GM12878 (cell line): ENCODE results near the gene TMEM255B. TPM values are rescaled to one million over a fixed set of nuclear protein-coding genes. Genes with fewer than 3 reads are reported as not detected.

ENCODE experiments used
- ATAC-seq: fragments of 200-7000 bp; cut with Tn5 transposase; 3 replicates; pipeline ENCODE4 v1.9.1; 2020; ENCODE audit warnings: mild to moderate bottlenecking, moderate library complexity
- BruUV-seq: library from RNA; stranded (reverse); fragments of 400-500 nt; replicated peaks from 2 replicates; lab custom pipeline; 2021; lab: Mats Ljungman, UMichigan
- CTCF ChIA-PET: fragments of 300-600 bp; sonication (Branson Sonifier 250); formaldehyde crosslinking; extraction: SDS; loops from one replicate; lab custom pipeline; 2021; ENCODE audit warnings: inconsistent platforms; lab: Yijun Ruan, JAX
- POLR2A ChIA-PET: fragments of 350-600 bp; formaldehyde crosslinking; extraction: SDS; loops from one replicate; lab custom pipeline; 2021; ENCODE audit warnings: inconsistent platforms; lab: Charles Lee
- RAD21 ChIA-PET: fragments of 300-600 bp; sonication (Branson Sonifier 250); formaldehyde crosslinking; loops from one replicate; lab custom pipeline; 2023; ENCODE audit warnings: antibody characterized with exemption; ENCODE audit not compliant: unreplicated experiment; lab: Charles Lee
- SMC1A ChIA-PET: fragments of 300-600 bp; sonication (Branson Sonifier 250); formaldehyde crosslinking; loops from one replicate; lab custom pipeline; 2023; ENCODE audit not compliant: unreplicated experiment, uncharacterized antibody; lab: Charles Lee
- DNase-seq: peaks from one replicate; pipeline ENCODE4 v3.0.0-alpha.2; 2011; ENCODE audit warnings: low read depth, low spot score
- FAIRE-seq: peaks from 3 replicates; lab custom pipeline; 2011; peaks lifted over from hg19 to GRCh38; lab: Jason Lieb, UNC
- H2AFZ ChIP-seq: 2 replicates; pipeline ENCODE4 v1.6.0; 2011; ENCODE audit warnings: low read depth, low read length, control low read depth; ENCODE audit not compliant: control insufficient read depth
- H3K27ac ChIP-seq: 2 replicates; pipeline ENCODE4 v1.5.1; 2011; ENCODE audit warnings: control low read depth; ENCODE audit not compliant: control insufficient read depth, insufficient read depth
- H3K27me3 ChIP-seq, 2 experiments: replicated peaks in 1 of 2; 2 replicates each; pipeline versions ENCODE4 v1.6.0 to v1.6.1; 2011; ENCODE audit warnings: low read length in 1 of 2; ENCODE audit not compliant: control insufficient read depth in 2 of 2, insufficient read depth in 2 of 2
- H3K36me3 ChIP-seq, 2 experiments: 2 replicates each; pipeline ENCODE4 v1.5.1; 2011; ENCODE audit warnings: low read length in 1 of 2; ENCODE audit not compliant: control insufficient read depth in 2 of 2, insufficient read depth in 2 of 2
- H3K4me1 ChIP-seq: 2 replicates; pipeline ENCODE4 v1.6.1; 2011; ENCODE audit warnings: mild to moderate bottlenecking, low read length, moderate library complexity, mixed read lengths; ENCODE audit not compliant: control insufficient read depth, insufficient read depth
- H3K4me2 ChIP-seq: 2 replicates; pipeline ENCODE4 v1.6.0; 2011; ENCODE audit warnings: control low read depth; ENCODE audit not compliant: control insufficient read depth, insufficient read depth
- H3K4me3 ChIP-seq: fragments of 200-600 bp; sonication (generic); 2 replicates; pipeline ENCODE4 v1.5.1; 2016
- H3K79me2 ChIP-seq: 2 replicates; pipeline ENCODE4 v1.6.0; 2011; ENCODE audit warnings: low read length; ENCODE audit not compliant: control insufficient read depth, insufficient read depth
- H3K9ac ChIP-seq: 2 replicates; pipeline ENCODE4 v1.8.0; 2011; ENCODE audit warnings: low read length, control low read depth, mixed read lengths; ENCODE audit not compliant: control insufficient read depth, insufficient read depth
- H3K9me3 ChIP-seq: replicated peaks from 3 replicates; pipeline ENCODE4 v1.5.1; 2011; ENCODE audit warnings: mild to moderate bottlenecking, low read length; ENCODE audit not compliant: control insufficient read depth, insufficient read depth
- H4K20me1 ChIP-seq: 2 replicates; pipeline ENCODE4 v1.6.0; 2011; ENCODE audit not compliant: control insufficient read depth, insufficient read depth
- E4F1 ChIP-seq: fragments of 450-650 bp; IDR thresholded peaks from 2 replicates; pipeline ENCODE4 v1.6.1; 2018; ENCODE audit warnings: borderline replicate concordance, mild to moderate bottlenecking; ENCODE audit not compliant: partially characterized antibody
- IRF5 ChIP-seq: fragments of 450-650 bp; IDR thresholded peaks from 2 replicates; pipeline ENCODE4 v1.6.1; 2017; ENCODE audit warnings: borderline replicate concordance
- NFYB ChIP-seq: IDR thresholded peaks from 2 replicates; pipeline ENCODE4 v1.6.1; 2011; ENCODE audit warnings: low read depth, mild to moderate bottlenecking, low read length, improper control_type of control experiment, moderate library complexity; ENCODE audit not compliant: insufficient read depth
- RFX5 ChIP-seq: IDR thresholded peaks from 2 replicates; pipeline ENCODE4 v1.6.1; 2011; ENCODE audit warnings: low read depth, low read length, improper control_type of control experiment
- SKIL ChIP-seq: fragments of 450-650 bp; IDR thresholded peaks from 2 replicates; pipeline ENCODE4 v1.6.1; 2017; ENCODE audit warnings: mild to moderate bottlenecking, low read depth, inconsistent platforms; ENCODE audit not compliant: poor library complexity, severe bottlenecking
- SPI1 ChIP-seq: IDR thresholded peaks from 2 replicates; pipeline ENCODE4 v1.6.1; 2011; ENCODE audit warnings: low read depth, mild to moderate bottlenecking, low read length, moderate library complexity, borderline replicate concordance; ENCODE audit not compliant: insufficient read depth
- STAT1 ChIP-seq: fragments of 450-650 bp; conservative IDR thresholded peaks from 2 replicates; pipeline ENCODE4 v1.6.1; 2014; ENCODE audit warnings: antibody characterized with exemption, mild to moderate bottlenecking
- SUPT20H ChIP-seq: IDR thresholded peaks from 2 replicates; pipeline ENCODE4 v1.6.1; 2011; ENCODE audit warnings: low read depth, mild to moderate bottlenecking, low read length, moderate library complexity, borderline replicate concordance; ENCODE audit not compliant: control insufficient read depth
- ZNF207 ChIP-seq: fragments of 450-650 bp; IDR thresholded peaks from 2 replicates; pipeline ENCODE4 v1.6.1; 2014; ENCODE audit warnings: antibody characterized with exemption, mild to moderate bottlenecking, borderline replicate concordance
- ZSCAN29 ChIP-seq: fragments of 450-650 bp; IDR thresholded peaks from 2 replicates; pipeline ENCODE4 v1.6.1; 2017; ENCODE audit warnings: mild to moderate bottlenecking, moderate library complexity
- WGBS: methylation state at CpG from one replicate; pipeline ENCODE4 v1.1.6; 2016; ENCODE audit warnings: low lambda C conversion rate; ENCODE audit not compliant: insufficient replicate concordance, insufficient coverage; ENCODE audit errors: missing lambda C conversion rate; 5-methylcytosine and 5-hydroxymethylcytosine counted together
- in situ Hi-C: fragments of 300-500 bp; cut with MboI; formaldehyde crosslinking; loops from 9 replicates; pipeline ENCODE4 v1.14.3; 2018; ENCODE audit warnings: mixed read lengths
- intact Hi-C: fragments of 100-400 bp; cut with micrococcal nuclease; formaldehyde crosslinking; loops from one replicate; pipeline ENCODE4 v1.14.2; 2022; ENCODE audit not compliant: unreplicated experiment
- polyA plus RNA-seq, 11 experiments: library from polyadenylated mRNA; depleted of rRNA in 4 of 11; unstranded in 6 of 11; stranded (reverse) in 5 of 11; fragments of >200 nt; fragmentation: Nextera tagmentation in 4 of 11; fragmentation: Illumina TruSeq in 1 of 11; extraction: Ambion mirVana in 4 of 11; extraction: Trizol in 1 of 11; gene quantifications; 1 replicate in 1 of 11; 2 replicates in 10 of 11; pipeline versions ENCODE4 v1.2.1 to v1.2.3, GENCODE V29; 2011 to 2016; ENCODE audit warnings: inconsistent platforms in 2 of 11, missing spikeins in 2 of 11, low read depth in 1 of 11
- total RNA-seq, 4 experiments: library from RNA; depleted of rRNA in 3 of 4; stranded (reverse); fragments of >200 nt in 3 of 4; fragmentation: Illumina TruSeq in 1 of 4; extraction: Trizol in 1 of 4; gene quantifications; 2 replicates each; pipeline versions ENCODE4 v1.2.1 to v1.2.3, GENCODE V29; 2013 to 2021
- TF ChIP-seq, protein P1 (sequence below): IDR thresholded peaks from 2 replicates; pipeline ENCODE4 v1.6.1; 2012; ENCODE audit warnings: mild to moderate bottlenecking, low read depth, low read length

TMEM255B gene
- total and polyA plus RNA-seq, 10 of the 15 experiments (the other 5 are each of a cell fraction or from before 2014, with no cell fraction given), result 0.04 to 0.62 (median 0.13) TPM; not detected in 3

DNA sequence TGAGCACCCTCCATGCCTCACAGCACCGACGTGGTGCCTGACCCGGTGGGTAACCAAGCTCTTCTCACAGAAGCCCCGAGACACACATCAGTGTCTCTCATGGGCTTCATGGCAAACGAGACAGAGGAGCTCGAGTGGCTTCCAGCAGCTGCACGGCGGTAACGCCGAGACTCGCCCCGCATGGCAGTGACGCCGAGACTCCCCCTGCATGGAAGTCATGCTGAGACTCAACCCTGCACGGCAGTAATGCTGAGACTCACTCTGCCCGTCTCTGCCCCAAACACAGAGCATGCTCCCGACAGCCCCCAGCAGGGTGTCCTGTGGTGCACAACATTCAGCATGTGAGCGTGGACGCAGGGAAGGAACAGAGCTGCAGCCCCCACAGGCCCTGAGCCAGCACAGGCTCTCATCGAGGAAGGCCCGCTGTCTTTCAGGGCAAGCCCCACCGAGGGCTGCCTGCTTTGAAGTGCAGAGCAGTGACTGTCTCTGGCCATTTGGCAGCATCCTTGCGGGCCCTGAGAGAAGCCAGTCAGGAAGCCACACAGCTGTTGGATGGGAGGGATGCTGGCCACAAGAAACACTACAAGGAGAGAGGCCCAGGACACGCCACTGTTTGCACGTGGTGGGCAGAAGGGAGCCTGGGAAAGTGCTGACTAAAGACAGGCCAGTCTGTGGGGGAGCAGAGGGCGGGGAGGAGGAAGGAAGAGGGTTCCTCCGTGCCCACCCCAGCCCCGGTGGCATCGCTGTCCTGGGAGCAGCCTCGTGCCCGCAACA is 95.4 kb downstream of the TMEM255B start:
- in situ Hi-C loops, result no loop called here
- H3K9ac ChIP-seq, result no peak overlapping the region
- H3K9me3 ChIP-seq, result no peaks in the 10 kb centered on the region
- BruUV-seq, result no TSS peak
- no peaks in the 10 kb centered on the region for H3K4me1 ChIP-seq
- ChIA-PET SMC1A (no interaction called here), POLR2A (no interaction called here), CTCF (no interaction called here), RAD21 (no interaction called here)
- H2AFZ ChIP-seq, result no peak overlapping the region
- FAIRE-seq (no peak), ATAC-seq (no peak), DNase-seq (no peak)
- 37% methylated on average over 31 of the region's 31 CpGs for whole genome bisulfite sequencing
- no peak overlapping the region for H3K4me3 ChIP-seq
- no peak overlapping the region for H3K4me2 ChIP-seq
- no peak overlapping the region for H3K27ac ChIP-seq
- peaks cover 2 to 3% of the 10 kb centered on the region in 2 experiments; a peak in 3 of 4 replicates for H3K27me3 ChIP-seq
- no peaks in the 10 kb centered on the region for H3K36me3 ChIP-seq
- H4K20me1 ChIP-seq, result no peaks in the 10 kb centered on the region
- intact Hi-C loops, result no loop called here
- no peaks in the 10 kb centered on the region for H3K79me2 ChIP-seq
- TF ChIP-seq SKIL (no peak), STAT1 (no peak), ZNF207 (no peak), E4F1 (no peak), ZSCAN29 (no peak), SUPT20H (no peak), RFX5 (no peak), SPI1 (no peak), IRF5 (no peak), NFYB (no peak)
- TF ChIP-seq, protein P1, sequence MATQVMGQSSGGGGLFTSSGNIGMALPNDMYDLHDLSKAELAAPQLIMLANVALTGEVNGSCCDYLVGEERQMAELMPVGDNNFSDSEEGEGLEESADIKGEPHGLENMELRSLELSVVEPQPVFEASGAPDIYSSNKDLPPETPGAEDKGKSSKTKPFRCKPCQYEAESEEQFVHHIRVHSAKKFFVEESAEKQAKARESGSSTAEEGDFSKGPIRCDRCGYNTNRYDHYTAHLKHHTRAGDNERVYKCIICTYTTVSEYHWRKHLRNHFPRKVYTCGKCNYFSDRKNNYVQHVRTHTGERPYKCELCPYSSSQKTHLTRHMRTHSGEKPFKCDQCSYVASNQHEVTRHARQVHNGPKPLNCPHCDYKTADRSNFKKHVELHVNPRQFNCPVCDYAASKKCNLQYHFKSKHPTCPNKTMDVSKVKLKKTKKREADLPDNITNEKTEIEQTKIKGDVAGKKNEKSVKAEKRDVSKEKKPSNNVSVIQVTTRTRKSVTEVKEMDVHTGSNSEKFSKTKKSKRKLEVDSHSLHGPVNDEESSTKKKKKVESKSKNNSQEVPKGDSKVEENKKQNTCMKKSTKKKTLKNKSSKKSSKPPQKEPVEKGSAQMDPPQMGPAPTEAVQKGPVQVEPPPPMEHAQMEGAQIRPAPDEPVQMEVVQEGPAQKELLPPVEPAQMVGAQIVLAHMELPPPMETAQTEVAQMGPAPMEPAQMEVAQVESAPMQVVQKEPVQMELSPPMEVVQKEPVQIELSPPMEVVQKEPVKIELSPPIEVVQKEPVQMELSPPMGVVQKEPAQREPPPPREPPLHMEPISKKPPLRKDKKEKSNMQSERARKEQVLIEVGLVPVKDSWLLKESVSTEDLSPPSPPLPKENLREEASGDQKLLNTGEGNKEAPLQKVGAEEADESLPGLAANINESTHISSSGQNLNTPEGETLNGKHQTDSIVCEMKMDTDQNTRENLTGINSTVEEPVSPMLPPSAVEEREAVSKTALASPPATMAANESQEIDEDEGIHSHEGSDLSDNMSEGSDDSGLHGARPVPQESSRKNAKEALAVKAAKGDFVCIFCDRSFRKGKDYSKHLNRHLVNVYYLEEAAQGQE, result no peak
